HG03135 (cell line): ENCODE data around the gene MRPL10.
"Not testable (repeated sequence)": the region's sequence is repeated elsewhere in the genome, so short reads cannot be mapped to it uniquely, and the experiment has no call there.

ENCODE experiments used
- ATAC-seq: cut with Tn5 transposase; IDR thresholded peaks from one replicate; pipeline ENCODE4 v1.9.1; 2021; ENCODE audit warnings: mild to moderate bottlenecking, moderate library complexity; ENCODE audit not compliant: unreplicated experiment

The MRPL10 gene

DNA sequence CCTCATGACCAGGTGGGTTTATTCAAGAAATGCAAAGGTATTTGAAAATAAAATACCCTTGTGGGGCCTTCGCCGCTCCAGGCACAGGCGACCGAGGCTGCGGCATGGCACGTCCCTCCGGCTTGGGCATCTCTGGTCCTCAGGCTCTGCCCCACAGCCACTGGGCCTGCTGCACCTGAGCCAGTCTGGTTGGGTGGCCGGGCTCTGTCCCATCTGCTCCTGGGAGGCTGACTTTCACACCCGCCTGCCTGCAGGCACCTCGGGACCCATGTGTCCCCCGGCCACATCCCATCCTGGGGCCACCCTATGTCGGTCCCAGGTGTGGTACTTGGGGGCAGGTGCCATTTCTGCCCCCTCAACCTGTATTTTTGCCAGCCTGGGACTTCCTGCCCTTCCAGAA, 30.7 kb downstream of the MRPL10 start:
- no peak for ATAC-seq

DNA sequence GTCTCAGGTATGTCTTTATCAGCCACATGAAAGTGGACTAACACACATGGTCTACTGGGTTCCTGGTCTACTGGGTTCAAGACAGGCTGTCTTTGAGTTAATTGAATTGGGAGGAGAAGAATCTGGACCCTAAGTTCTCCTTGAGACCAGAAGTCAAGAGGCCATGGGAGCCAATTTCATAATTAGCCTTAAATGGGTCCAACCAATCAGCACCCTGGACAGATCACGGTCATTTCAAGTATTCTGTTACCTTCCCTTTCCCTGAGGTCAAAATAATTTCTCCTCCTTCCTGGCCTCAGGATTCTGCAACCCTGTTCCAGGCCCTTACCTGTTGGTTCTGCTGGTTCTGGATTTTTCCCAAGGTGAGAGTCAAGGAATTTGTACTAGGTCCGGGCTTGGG, 33.5 kb downstream of the MRPL10 start:
- ATAC-seq = no peak

- no peak for ATAC-seq
Observed at GRCh38 chr17:47792979-47793378, 38.4 kb downstream of the MRPL10 start.

DNA sequence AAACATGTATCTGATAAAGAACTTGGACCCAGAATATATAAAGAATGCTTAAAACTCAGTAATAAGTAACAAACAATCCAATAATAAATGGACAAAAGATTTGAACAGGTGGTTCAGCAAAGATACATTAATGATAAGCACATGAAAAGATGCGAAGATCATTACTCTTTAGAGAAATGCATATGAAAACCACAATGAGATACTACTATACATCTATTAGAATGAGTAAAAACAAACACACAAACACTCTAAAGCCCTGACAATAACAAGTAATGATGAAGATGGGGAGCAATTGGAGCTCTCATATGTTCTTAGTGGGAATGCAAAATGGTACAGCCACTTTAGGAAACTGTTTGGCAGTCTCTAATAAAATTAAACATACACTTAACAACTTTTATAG, 38.9 kb downstream of the MRPL10 start:
- ATAC-seq = no peak

GRCh38 chr17:47791025-47791424, 40.3 kb downstream of the MRPL10 start:
- ATAC-seq = no peak

DNA sequence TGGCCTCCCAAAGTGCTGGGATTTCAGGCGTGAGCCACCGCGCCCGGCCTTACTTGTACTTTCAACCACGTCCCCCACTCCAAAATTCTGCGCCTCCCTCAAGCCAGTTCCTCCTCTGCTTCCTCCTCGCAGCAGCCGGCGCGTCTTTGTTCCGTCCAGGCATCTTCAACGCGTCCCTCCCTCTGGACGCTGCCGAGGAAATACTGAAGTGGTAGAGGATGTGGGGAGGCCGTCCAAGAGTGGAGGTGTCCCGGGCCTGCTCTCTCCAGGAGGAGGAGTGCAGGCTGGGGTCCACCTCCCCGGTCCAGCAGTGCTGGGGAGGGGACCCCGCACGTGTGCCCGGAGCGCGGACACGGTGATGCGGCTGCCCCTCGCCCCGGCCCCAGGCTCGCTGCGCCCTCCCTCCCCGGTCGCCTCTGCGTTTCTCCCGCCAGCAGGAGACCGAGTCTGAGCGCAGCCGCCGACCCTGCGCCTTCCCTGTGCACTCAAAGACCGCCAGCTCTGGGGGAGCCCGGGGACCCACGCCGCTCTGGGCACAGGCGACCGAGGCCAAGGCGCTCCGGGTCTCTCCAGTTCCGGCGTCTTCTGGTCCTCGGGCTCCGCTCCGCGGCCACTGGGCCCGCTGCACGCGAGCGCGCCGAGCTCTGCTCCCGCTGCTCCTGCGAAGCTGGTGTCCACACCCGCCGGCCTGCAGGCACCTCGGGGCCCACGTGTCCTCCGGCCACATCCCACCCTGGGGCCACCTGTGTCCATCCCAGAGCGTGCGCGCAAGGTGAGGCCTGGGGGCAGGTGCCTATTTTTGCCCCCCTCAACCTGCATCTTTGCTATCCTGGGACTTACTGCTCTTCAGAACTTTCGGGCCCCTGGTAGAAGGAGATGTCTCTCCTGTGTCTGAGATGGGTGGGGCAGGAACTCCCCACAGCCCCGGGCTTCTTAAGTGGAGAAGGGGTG, 41.5 kb downstream of the MRPL10 start:
- no peak for ATAC-seq

- no peak for ATAC-seq
Observed at GRCh38 chr17:47785538-47786123, 45.7 kb downstream of the MRPL10 start.

DNA sequence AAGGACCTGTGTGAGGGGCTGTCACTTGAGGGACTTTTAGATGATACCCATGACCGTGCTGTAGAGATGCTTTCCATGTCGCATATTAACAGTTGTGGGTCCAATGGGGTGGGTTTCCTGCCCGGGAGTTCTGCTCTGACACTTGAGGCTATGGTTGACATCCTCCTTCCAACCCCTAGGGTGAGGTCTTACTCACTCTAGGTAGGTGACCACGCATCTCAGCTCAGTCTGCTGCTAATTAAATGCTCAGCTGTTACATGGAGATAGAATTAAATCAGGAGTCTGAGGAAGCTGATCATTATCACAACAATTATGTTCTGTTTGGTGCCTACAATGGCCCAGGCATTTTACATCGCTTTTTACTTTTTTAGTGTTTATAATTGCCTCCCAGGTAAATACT, 49.9 kb downstream of the MRPL10 start:
- ATAC-seq = no peak

GRCh38 chr17:47778184-47778635, 53.1 kb downstream of the MRPL10 start:
- ATAC-seq = no peak

- ATAC-seq = no peak
Observed at GRCh38 chr17:47776330-47777197, 54.8 kb downstream of the MRPL10 start.

DNA sequence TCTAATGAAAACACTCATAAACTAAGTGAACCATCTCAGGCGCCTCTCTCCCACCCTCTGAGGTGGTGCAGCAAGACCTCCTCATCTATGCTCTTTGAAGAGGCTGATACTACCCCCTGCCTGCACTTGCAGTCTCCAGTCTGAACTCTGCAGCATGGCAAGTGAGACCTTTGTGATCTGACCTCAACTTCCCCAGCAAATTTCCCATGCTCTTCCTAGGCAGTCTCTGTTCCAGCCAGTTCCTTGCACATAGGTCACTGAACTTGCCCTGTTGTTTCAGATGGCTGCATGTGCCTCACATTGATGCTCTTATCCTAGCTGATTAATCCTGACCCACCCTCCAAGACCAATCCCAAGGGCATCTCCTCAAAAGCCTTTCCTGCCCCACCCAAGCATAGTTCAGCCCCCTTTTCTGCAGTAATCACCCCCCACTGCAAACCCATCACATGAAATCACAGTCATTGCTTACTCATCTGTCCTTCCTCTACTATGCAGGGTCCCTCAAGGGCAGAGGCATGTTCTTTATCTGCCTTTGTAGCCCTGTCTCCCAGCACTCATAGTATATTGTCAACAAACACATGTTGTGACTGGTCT, 56.3 kb downstream of the MRPL10 start:
- ATAC-seq = no peak

DNA sequence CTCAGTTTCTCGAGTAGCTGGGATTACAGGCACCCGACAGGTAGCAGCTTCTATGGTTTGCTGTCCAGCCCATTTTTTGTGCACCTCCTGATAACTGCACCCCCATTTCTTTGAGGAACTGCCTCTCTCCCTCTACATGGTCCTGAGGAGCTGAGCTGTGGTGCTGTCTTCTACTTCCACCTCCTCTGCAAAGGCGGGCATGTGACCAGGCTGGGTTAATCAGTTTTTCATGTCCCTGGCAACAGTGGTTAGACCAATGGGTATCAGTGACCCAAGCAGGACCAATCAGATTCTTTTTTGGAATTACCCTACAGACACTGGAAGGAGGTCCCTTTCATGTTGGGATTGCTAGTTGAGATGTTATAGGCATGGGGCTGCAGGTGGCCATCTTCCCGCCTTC, 57.0 kb downstream of the MRPL10 start:
- ATAC-seq = no peak

- ATAC-seq = not testable (repeated sequence)
Observed at GRCh38 chr17:47773649-47774048, 57.7 kb downstream of the MRPL10 start.
